SK-N-SH (cell line): ENCODE data around the gene ZNF662. TPM values are rescaled to one million over a fixed set of nuclear protein-coding genes. Genes with fewer than 3 reads are reported as not detected.

Experiments
- CTCF ChIA-PET: fragments of 300-600, 350-600 bp; formaldehyde crosslinking; extraction: SDS; loops from one replicate; lab custom pipeline; 2021; lab: Yijun Ruan, JAX
- POLR2A ChIA-PET: fragments of 350-600 bp; sonication (Branson Sonifier 250); formaldehyde crosslinking; extraction: SDS; loops from one replicate; lab custom pipeline; 2020; ENCODE audit warnings: antibody characterized with exemption, inconsistent platforms; lab: Yijun Ruan, JAX
- DNase-seq: peaks from one replicate; pipeline ENCODE4 v3.0.0; 2012
- H2AFZ ChIP-seq: fragments of 200-600 bp; sonication (generic); 2 replicates; pipeline ENCODE4 v1.8.1; 2016; ENCODE audit warnings: antibody characterized with exemption, mild to moderate bottlenecking, low read depth
- H3F3A ChIP-seq: fragments of 200-600 bp; sonication (generic); replicated peaks from 2 replicates; pipeline ENCODE3; 2016; ENCODE audit warnings: antibody characterized with exemption, mild to moderate bottlenecking; ENCODE audit not compliant: insufficient read depth
- H3K27ac ChIP-seq, 2 experiments: fragments of 200-500 bp in 1 of 2; fragments of 200-600 bp in 1 of 2; sonication (Bioruptor generic) in 1 of 2; sonication (generic), shearing (Covaris generic) in 1 of 2; 2 replicates each; pipeline versions ENCODE4 v1.5.1 to v1.6.1; 2014 to 2016; ENCODE audit warnings: low read depth in 2 of 2, inconsistent platforms in 1 of 2, low read length in 1 of 2, mild to moderate bottlenecking in 1 of 2, mixed read lengths in 1 of 2
- H3K27me3 ChIP-seq: fragments of 200-600 bp; sonication (generic), shearing (Covaris generic); 2 replicates; pipeline ENCODE4 v1.6.1; 2016; ENCODE audit warnings: mixed run types; ENCODE audit not compliant: insufficient read depth
- H3K36me3 ChIP-seq, 2 experiments: fragments of 200-500 bp in 1 of 2; fragments of 200-600 bp in 1 of 2; sonication (Bioruptor generic) in 1 of 2; sonication (generic) in 1 of 2; replicated peaks in 1 of 2; 2 replicates each; pipeline versions ENCODE3 to v1.5.1; 2014 to 2016; ENCODE audit warnings: low read length in 1 of 2, mild to moderate bottlenecking in 1 of 2; ENCODE audit not compliant: insufficient read depth in 2 of 2, control insufficient read depth in 1 of 2
- H3K4me1 ChIP-seq, 2 experiments: fragments of 200-500 bp in 1 of 2; fragments of 200-600 bp in 1 of 2; sonication (Bioruptor generic) in 1 of 2; sonication (generic), shearing (Covaris generic) in 1 of 2; 2 replicates each; pipeline versions ENCODE4 v1.5.1 to v1.6.1; 2014 to 2016; ENCODE audit warnings: low read depth in 1 of 2, low read length in 1 of 2, mixed run types in 1 of 2; ENCODE audit not compliant: insufficient read depth in 2 of 2, control insufficient read depth in 1 of 2
- H3K4me2 ChIP-seq: fragments of 200-600 bp; sonication (generic), shearing (Covaris generic); 2 replicates; pipeline ENCODE4 v1.6.1; 2017; ENCODE audit warnings: mixed run types
- H3K4me3 ChIP-seq, 2 experiments: fragments of 200-500 bp in 1 of 2; fragments of 200-600 bp in 1 of 2; sonication (Bioruptor generic) in 1 of 2; sonication (generic), shearing (Covaris generic) in 1 of 2; 2 replicates each; pipeline versions ENCODE4 v1.5.1 to v1.8.1; 2014 to 2016; ENCODE audit warnings: low read depth in 2 of 2, inconsistent platforms in 1 of 2, low read length in 1 of 2, mild to moderate bottlenecking in 1 of 2, mixed read lengths in 1 of 2, moderate library complexity in 1 of 2
- H3K79me2 ChIP-seq: fragments of 200-600 bp; sonication (generic); 2 replicates; pipeline ENCODE4 v1.8.1; 2017; ENCODE audit warnings: mild to moderate bottlenecking; ENCODE audit not compliant: insufficient read depth
- H3K9ac ChIP-seq: fragments of 200-600 bp; sonication (generic); 2 replicates; pipeline ENCODE4 v1.6.1; 2017; ENCODE audit warnings: mixed run types
- H3K9me2 ChIP-seq: fragments of 200-600 bp; sonication (generic); 2 replicates; pipeline ENCODE4 v1.6.1; 2017; ENCODE audit warnings: mixed run types
- H3K9me3 ChIP-seq: fragments of 200-600 bp; sonication (generic); 2 replicates; pipeline ENCODE4 v1.6.1; 2017; ENCODE audit warnings: mixed run types, mild to moderate bottlenecking, moderate library complexity
- H4K20me1 ChIP-seq: fragments of 200-600 bp; sonication (generic); 2 replicates; pipeline ENCODE4 v1.6.1; 2017; ENCODE audit warnings: mild to moderate bottlenecking, mixed run types; ENCODE audit not compliant: insufficient read depth
- CHD2 ChIP-seq: fragments of 150-350 bp; IDR thresholded peaks from 2 replicates; pipeline ENCODE4 v1.6.1; 2018; ENCODE audit warnings: low read length; ENCODE audit not compliant: partially characterized antibody
- ELF1 ChIP-seq: IDR thresholded peaks from 2 replicates; pipeline ENCODE4 v1.4.0; 2012
- EZH2phosphoT487 ChIP-seq: fragments of 200-600 bp; sonication (generic); IDR thresholded peaks from 2 replicates; pipeline ENCODE4 v1.6.1; 2017; ENCODE audit warnings: low read depth, mixed run types, mild to moderate bottlenecking, antibody characterized with exemption, moderate library complexity, borderline replicate concordance
- FOSL2 ChIP-seq: IDR thresholded peaks from 2 replicates; pipeline ENCODE4 v1.4.0; 2012; ENCODE audit warnings: low read depth, mild to moderate bottlenecking, moderate library complexity, borderline replicate concordance
- FOXM1 ChIP-seq: IDR thresholded peaks from 2 replicates; pipeline ENCODE4 v1.4.0; 2012; ENCODE audit warnings: low read depth, mild to moderate bottlenecking
- MAX ChIP-seq: IDR thresholded peaks from 2 replicates; pipeline ENCODE4 v1.4.0; 2012; ENCODE audit warnings: low read depth
- MEF2A ChIP-seq: IDR thresholded peaks from 2 replicates; pipeline ENCODE4 v1.4.0; 2012; ENCODE audit warnings: low read depth, borderline replicate concordance
- NRF1 ChIP-seq: IDR thresholded peaks from 2 replicates; pipeline ENCODE4 v1.6.1; 2012; ENCODE audit warnings: low read depth, mild to moderate bottlenecking, low read length
- PBX3 ChIP-seq: IDR thresholded peaks from 2 replicates; pipeline ENCODE4; 2012
- POLR2AphosphoS5 ChIP-seq: IDR thresholded peaks from 2 replicates; pipeline ENCODE4 v1.6.1; 2012; ENCODE audit warnings: low read depth, low read length
- RAD21 ChIP-seq: IDR thresholded peaks from 2 replicates; pipeline ENCODE4 v1.6.1; 2012; ENCODE audit warnings: mild to moderate bottlenecking, low read length
- RFX5 ChIP-seq: IDR thresholded peaks from 2 replicates; pipeline ENCODE4 v1.6.1; 2012; ENCODE audit warnings: mild to moderate bottlenecking, improper control_type of control experiment, low read length
- RXRA ChIP-seq: IDR thresholded peaks from 2 replicates; pipeline ENCODE4 v1.4.0; 2012; ENCODE audit warnings: low read depth, mild to moderate bottlenecking, borderline replicate concordance
- SMC3 ChIP-seq: IDR thresholded peaks from 2 replicates; pipeline ENCODE4 v1.6.1; 2012; ENCODE audit warnings: low read depth, low read length, improper control_type of control experiment
- TCF12 ChIP-seq: IDR thresholded peaks from 2 replicates; pipeline ENCODE4 v1.4.0; 2012
- TEAD4 ChIP-seq: IDR thresholded peaks from 2 replicates; pipeline ENCODE4 v1.4.0; 2012; ENCODE audit warnings: mild to moderate bottlenecking, borderline replicate concordance; ENCODE audit not compliant: insufficient read depth
- USF1 ChIP-seq: IDR thresholded peaks from 2 replicates; pipeline ENCODE4 v1.4.0; 2012; ENCODE audit warnings: low read depth, borderline replicate concordance
- WGBS: methylation state at CpG from one replicate; pipeline ENCODE4 v1.1.6; 2017; ENCODE audit warnings: low lambda C conversion rate; 5-methylcytosine and 5-hydroxymethylcytosine counted together
- polyA plus RNA-seq, 3 experiments: library from polyadenylated mRNA; depleted of rRNA; stranded (reverse); fragments of >200 nt; gene quantifications; 2 replicates each; pipeline ENCODE4 v1.2.3, GENCODE V29; 2012
- TF ChIP-seq, protein P1 (sequence below): fragments of 150-350 bp; IDR thresholded peaks from 2 replicates; pipeline ENCODE4 v1.6.1; 2016; ENCODE audit warnings: mild to moderate bottlenecking, low read depth, low read length
- TF ChIP-seq, protein P2 (sequence below): fragments of 200-600 bp; sonication (generic); IDR thresholded peaks from 2 replicates; pipeline ENCODE4 v1.6.1; 2017; ENCODE audit warnings: antibody characterized with exemption, mild to moderate bottlenecking, moderate library complexity
- TF ChIP-seq, protein P3 (sequence below): IDR thresholded peaks from 2 replicates; pipeline ENCODE4 v1.6.1; 2012; ENCODE audit warnings: mild to moderate bottlenecking, low read depth, low read length, moderate library complexity

The ZNF662 gene
- polyA plus RNA-seq, 1 of the 3 experiments (the other 2 are of a cell fraction) = 0.30 TPM

- no peaks in the 10 kb centered on the region for H3F3A ChIP-seq
- H3K36me3 ChIP-seq = no peaks in the 10 kb centered on the region
- DNase-seq = no peak
- no peaks in the 10 kb centered on the region for H3K9me3 ChIP-seq
- H3K4me2 ChIP-seq = no peak overlapping the region
- no peak overlapping the region for H3K9ac ChIP-seq
- H3K4me1 ChIP-seq = no peaks in the 10 kb centered on the region
- H3K9me2 ChIP-seq = no peaks in the 10 kb centered on the region
- no peak for TF ChIP-seq CHD2
- no peak for TF ChIP-seq PBX3
- no peak for TF ChIP-seq RFX5
- no peak for TF ChIP-seq NRF1
- TF ChIP-seq FOXM1 = no peak
- no peak for TF ChIP-seq TEAD4
- no peak for TF ChIP-seq TCF12
- no peak for TF ChIP-seq POLR2AphosphoS5
- TF ChIP-seq, protein P1, sequence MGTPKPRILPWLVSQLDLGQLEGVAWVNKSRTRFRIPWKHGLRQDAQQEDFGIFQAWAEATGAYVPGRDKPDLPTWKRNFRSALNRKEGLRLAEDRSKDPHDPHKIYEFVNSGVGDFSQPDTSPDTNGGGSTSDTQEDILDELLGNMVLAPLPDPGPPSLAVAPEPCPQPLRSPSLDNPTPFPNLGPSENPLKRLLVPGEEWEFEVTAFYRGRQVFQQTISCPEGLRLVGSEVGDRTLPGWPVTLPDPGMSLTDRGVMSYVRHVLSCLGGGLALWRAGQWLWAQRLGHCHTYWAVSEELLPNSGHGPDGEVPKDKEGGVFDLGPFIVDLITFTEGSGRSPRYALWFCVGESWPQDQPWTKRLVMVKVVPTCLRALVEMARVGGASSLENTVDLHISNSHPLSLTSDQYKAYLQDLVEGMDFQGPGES = no peak
- no peak for TF ChIP-seq RXRA
- no peak for TF ChIP-seq FOSL2
- TF ChIP-seq, protein P2, sequence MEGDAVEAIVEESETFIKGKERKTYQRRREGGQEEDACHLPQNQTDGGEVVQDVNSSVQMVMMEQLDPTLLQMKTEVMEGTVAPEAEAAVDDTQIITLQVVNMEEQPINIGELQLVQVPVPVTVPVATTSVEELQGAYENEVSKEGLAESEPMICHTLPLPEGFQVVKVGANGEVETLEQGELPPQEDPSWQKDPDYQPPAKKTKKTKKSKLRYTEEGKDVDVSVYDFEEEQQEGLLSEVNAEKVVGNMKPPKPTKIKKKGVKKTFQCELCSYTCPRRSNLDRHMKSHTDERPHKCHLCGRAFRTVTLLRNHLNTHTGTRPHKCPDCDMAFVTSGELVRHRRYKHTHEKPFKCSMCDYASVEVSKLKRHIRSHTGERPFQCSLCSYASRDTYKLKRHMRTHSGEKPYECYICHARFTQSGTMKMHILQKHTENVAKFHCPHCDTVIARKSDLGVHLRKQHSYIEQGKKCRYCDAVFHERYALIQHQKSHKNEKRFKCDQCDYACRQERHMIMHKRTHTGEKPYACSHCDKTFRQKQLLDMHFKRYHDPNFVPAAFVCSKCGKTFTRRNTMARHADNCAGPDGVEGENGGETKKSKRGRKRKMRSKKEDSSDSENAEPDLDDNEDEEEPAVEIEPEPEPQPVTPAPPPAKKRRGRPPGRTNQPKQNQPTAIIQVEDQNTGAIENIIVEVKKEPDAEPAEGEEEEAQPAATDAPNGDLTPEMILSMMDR = no peak
- TF ChIP-seq MAX = no peak
- TF ChIP-seq RAD21 = no peak
- no peak for TF ChIP-seq ELF1
- TF ChIP-seq SMC3 = no peak
- no peak for TF ChIP-seq MEF2A
- TF ChIP-seq, protein P3, sequence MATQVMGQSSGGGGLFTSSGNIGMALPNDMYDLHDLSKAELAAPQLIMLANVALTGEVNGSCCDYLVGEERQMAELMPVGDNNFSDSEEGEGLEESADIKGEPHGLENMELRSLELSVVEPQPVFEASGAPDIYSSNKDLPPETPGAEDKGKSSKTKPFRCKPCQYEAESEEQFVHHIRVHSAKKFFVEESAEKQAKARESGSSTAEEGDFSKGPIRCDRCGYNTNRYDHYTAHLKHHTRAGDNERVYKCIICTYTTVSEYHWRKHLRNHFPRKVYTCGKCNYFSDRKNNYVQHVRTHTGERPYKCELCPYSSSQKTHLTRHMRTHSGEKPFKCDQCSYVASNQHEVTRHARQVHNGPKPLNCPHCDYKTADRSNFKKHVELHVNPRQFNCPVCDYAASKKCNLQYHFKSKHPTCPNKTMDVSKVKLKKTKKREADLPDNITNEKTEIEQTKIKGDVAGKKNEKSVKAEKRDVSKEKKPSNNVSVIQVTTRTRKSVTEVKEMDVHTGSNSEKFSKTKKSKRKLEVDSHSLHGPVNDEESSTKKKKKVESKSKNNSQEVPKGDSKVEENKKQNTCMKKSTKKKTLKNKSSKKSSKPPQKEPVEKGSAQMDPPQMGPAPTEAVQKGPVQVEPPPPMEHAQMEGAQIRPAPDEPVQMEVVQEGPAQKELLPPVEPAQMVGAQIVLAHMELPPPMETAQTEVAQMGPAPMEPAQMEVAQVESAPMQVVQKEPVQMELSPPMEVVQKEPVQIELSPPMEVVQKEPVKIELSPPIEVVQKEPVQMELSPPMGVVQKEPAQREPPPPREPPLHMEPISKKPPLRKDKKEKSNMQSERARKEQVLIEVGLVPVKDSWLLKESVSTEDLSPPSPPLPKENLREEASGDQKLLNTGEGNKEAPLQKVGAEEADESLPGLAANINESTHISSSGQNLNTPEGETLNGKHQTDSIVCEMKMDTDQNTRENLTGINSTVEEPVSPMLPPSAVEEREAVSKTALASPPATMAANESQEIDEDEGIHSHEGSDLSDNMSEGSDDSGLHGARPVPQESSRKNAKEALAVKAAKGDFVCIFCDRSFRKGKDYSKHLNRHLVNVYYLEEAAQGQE = no peak
- TF ChIP-seq USF1 = no peak
- TF ChIP-seq EZH2phosphoT487 = no peak
- 14% methylated on average over 1 of the region's 1 CpG for WGBS
- ChIA-PET CTCF (interaction anchor here (1.2 kb wide), 1 partner anchor 26 kb away, joined by 6 read pairs; no protein-coding TSS in a partner anchor), POLR2A (no interaction called here)
- no peaks in the 10 kb centered on the region; the same call in 1 of the 2 replicates for H3K27me3 ChIP-seq
- H4K20me1 ChIP-seq = no peaks in the 10 kb centered on the region
- no peak overlapping the region for H2AFZ ChIP-seq
- H3K27ac ChIP-seq = no peak overlapping the region
- H3K4me3 ChIP-seq = no peak overlapping the region
- no peaks in the 10 kb centered on the region for H3K79me2 ChIP-seq
These were observed 29.5 kb downstream of the ZNF662 start for GRCh38 chr3:42935472-42935871.
